Smooth muscle cell of the umbilical artery (primary cell): ENCODE data around the gene MISP. TPM values are rescaled to one million over a fixed set of nuclear protein-coding genes. Genes with fewer than 3 reads are reported as not detected.

ENCODE experiments used
- total RNA-seq: library from RNA; depleted of rRNA; stranded (reverse); fragments of >200 nt; gene quantifications from 2 replicates; pipeline ENCODE4 v1.2.3, GENCODE V29; 2014

The MISP gene
- not detected in 2 replicates for total RNA-seq

GRCh38 chr19:750640-751423 lies at the start of gene MISP:
MISP (plus strand) TSS chr19:751112; CDS start chr19:756947, 5,835 bp downstream.

GRCh38 chr19:708154-709143 lies 42.5 kb upstream of the MISP start, which contains the start of gene PALM:
PALM (plus strand) TSS chr19:708935; CDS start chr19:709147, 212 bp downstream.

GRCh38 chr19:796692-797527 lies 46.0 kb downstream of the MISP start, which contains the start of gene PTBP1:
PTBP1 (plus strand) TSS chr19:797452; CDS start chr19:797498, 46 bp downstream.

Other genes starting within 250 kb of the MISP start
- 20.6 and 35.6 TPM in 2 replicates for gene TPGS1, start 243.6 kb upstream of the MISP start, total RNA-seq
- gene CDC34, start 219.4 kb upstream of the MISP start, total RNA-seq = 54.3 and 60.8 TPM in 2 replicates
- not detected in 2 replicates for gene GZMM, start 207.1 kb upstream of the MISP start, total RNA-seq
- 507 and 644 TPM in 2 replicates for gene BSG, start 178.5 kb upstream of the MISP start, total RNA-seq
- gene HCN2, start 161.2 kb upstream of the MISP start, total RNA-seq = 1.2 and 3.5 TPM in 2 replicates
- gene POLRMT, start 117.6 kb upstream of the MISP start, total RNA-seq = 24.3 and 37.9 TPM in 2 replicates
- gene FGF22, start 111.2 kb upstream of the MISP start, total RNA-seq = not detected in 2 replicates
- 16.6 and 29.8 TPM in 2 replicates for gene RNF126, start 87.9 kb upstream of the MISP start, total RNA-seq
- 189 and 372 TPM in 2 replicates for gene FSTL3, start 74.7 kb upstream of the MISP start, total RNA-seq
- gene PRSS57, start 55.7 kb upstream of the MISP start, total RNA-seq = not detected in 2 replicates
- gene PALM, start 42.2 kb upstream of the MISP start, total RNA-seq = 0.28 and 0.89 TPM in 2 replicates
- gene PTBP1, start 46.3 kb downstream of the MISP start, total RNA-seq = 69.5 and 117 TPM in 2 replicates
- gene PLPPR3, start 70.8 kb downstream of the MISP start, total RNA-seq = 0.59 and 0.78 TPM in 2 replicates
- gene AZU1, start 76.7 kb downstream of the MISP start, total RNA-seq = not detected in 2 replicates
- not detected in 2 replicates for gene PRTN3, start 89.9 kb downstream of the MISP start, total RNA-seq
- gene ELANE, start 101.2 kb downstream of the MISP start, total RNA-seq = not detected in 2 replicates
- gene CFD, start 108.6 kb downstream of the MISP start, total RNA-seq = 1.7 and 3.6 TPM in 2 replicates
- gene MED16, start 142.1 kb downstream of the MISP start, total RNA-seq = 28.8 and 44.4 TPM in 2 replicates
- not detected in 2 replicates for gene RNU6-9, start 142.4 kb downstream of the MISP start, total RNA-seq
- 21.1 and 32.8 TPM in 2 replicates for gene R3HDM4, start 162.1 kb downstream of the MISP start, total RNA-seq
- gene KISS1R, start 166.2 kb downstream of the MISP start, total RNA-seq = not detected in 2 replicates
- 28.2 and 30.3 TPM in 2 replicates for gene ARID3A, start 174.9 kb downstream of the MISP start, total RNA-seq
- 36.4 and 47.5 TPM in 2 replicates for gene WDR18, start 233.2 kb downstream of the MISP start, total RNA-seq
- gene GRIN3B, start 249.3 kb downstream of the MISP start, total RNA-seq = 0.59 and 0.65 TPM in 2 replicates